ENCODE measurements around the gene RTTN.

- TF ChIP-seq NR1H2 (CRISPR knock-in tag; IDR thresholded peaks at IDR 0.05) (no peak), ESRRA (CRISPR knock-in tag; IDR thresholded peaks at IDR 0.05; ENCODE audit: borderline replicate concordance) (no peak), CTCF (IDR thresholded peaks at IDR 0.05) (no peak), ZNF138 (CRISPR knock-in tag; conservative IDR thresholded peaks at IDR 0.05) (no peak), ZBTB43 (CRISPR knock-in tag; IDR thresholded peaks at IDR 0.05) (no peak), MLX (CRISPR knock-in tag; IDR thresholded peaks at IDR 0.05) (no peak), TCF7 (CRISPR knock-in tag; IDR thresholded peaks at IDR 0.05; ENCODE audit: low read depth) (no peak), NFYB (CRISPR knock-in tag; conservative IDR thresholded peaks at IDR 0.05; ENCODE audit: low read depth) (no peak), RELA (CRISPR knock-in tag; IDR thresholded peaks at IDR 0.05; ENCODE audit: borderline replicate concordance) (no peak), CREB1 (CRISPR knock-in tag; IDR thresholded peaks at IDR 0.05) (no peak), ZNF121 (CRISPR knock-in tag; IDR thresholded peaks at IDR 0.05) (no peak)
- TF ChIP-seq, protein P1, sequence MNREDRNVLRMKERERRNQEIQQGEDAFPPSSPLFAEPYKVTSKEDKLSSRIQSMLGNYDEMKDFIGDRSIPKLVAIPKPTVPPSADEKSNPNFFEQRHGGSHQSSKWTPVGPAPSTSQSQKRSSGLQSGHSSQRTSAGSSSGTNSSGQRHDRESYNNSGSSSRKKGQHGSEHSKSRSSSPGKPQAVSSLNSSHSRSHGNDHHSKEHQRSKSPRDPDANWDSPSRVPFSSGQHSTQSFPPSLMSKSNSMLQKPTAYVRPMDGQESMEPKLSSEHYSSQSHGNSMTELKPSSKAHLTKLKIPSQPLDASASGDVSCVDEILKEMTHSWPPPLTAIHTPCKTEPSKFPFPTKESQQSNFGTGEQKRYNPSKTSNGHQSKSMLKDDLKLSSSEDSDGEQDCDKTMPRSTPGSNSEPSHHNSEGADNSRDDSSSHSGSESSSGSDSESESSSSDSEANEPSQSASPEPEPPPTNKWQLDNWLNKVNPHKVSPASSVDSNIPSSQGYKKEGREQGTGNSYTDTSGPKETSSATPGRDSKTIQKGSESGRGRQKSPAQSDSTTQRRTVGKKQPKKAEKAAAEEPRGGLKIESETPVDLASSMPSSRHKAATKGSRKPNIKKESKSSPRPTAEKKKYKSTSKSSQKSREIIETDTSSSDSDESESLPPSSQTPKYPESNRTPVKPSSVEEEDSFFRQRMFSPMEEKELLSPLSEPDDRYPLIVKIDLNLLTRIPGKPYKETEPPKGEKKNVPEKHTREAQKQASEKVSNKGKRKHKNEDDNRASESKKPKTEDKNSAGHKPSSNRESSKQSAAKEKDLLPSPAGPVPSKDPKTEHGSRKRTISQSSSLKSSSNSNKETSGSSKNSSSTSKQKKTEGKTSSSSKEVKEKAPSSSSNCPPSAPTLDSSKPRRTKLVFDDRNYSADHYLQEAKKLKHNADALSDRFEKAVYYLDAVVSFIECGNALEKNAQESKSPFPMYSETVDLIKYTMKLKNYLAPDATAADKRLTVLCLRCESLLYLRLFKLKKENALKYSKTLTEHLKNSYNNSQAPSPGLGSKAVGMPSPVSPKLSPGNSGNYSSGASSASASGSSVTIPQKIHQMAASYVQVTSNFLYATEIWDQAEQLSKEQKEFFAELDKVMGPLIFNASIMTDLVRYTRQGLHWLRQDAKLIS (CRISPR knock-in tag; IDR thresholded peaks at IDR 0.05; ENCODE audit: borderline replicate concordance), result no peak
Observed at GRCh38 chr18:69999656-70000055, 205.8 kb downstream of the RTTN start.
